PFSK-1 (cell line): ENCODE measurements around the gene FGD2.

Experiments
- POLR2AphosphoS5 ChIP-seq: IDR thresholded peaks from 2 replicates; pipeline ENCODE4 v1.6.1; 2012; ENCODE audit warnings: low read depth, mild to moderate bottlenecking, control low read depth, low read length, moderate library complexity
- REST ChIP-seq, 2 experiments: IDR thresholded peaks; 2 replicates each; pipeline versions ENCODE4 v1.6.1 to v1.8.0; 2011 to 2012; ENCODE audit warnings: low read depth in 2 of 2, low read length in 2 of 2, control low read depth in 1 of 2, inconsistent platforms in 1 of 2, mild to moderate bottlenecking in 1 of 2, moderate library complexity in 1 of 2; ENCODE audit not compliant: insufficient read depth in 1 of 2
- SIN3A ChIP-seq: IDR thresholded peaks from 2 replicates; pipeline ENCODE4 v1.6.1; 2012; ENCODE audit warnings: mild to moderate bottlenecking, low read length, moderate library complexity, borderline replicate concordance; ENCODE audit not compliant: insufficient read depth
- TAF1 ChIP-seq: IDR thresholded peaks from 2 replicates; pipeline ENCODE4 v1.6.1; 2012; ENCODE audit warnings: low read length, control low read depth, borderline replicate concordance; ENCODE audit not compliant: insufficient read depth

GRCh38 chr6:37074053-37074827 is 68.8 kb downstream of the FGD2 start:
- TF ChIP-seq REST (IDR thresholded peaks at IDR 0.05; ENCODE audit: insufficient read depth in 1 of 2, low read depth in 2 of 2, low read length in 2 of 2) (no peak), TAF1 (no peak), POLR2AphosphoS5 (no peak), SIN3A (no peak)
